Measurements from ENCODE around the gene USH1C.

- TF ChIP-seq POLR2A (IDR thresholded peaks at IDR 0.05; ENCODE audit: low read depth, low read length) (no peak), POLR2AphosphoS5 (IDR thresholded peaks at IDR 0.05; ENCODE audit: low read depth, low read length) (no peak), TAF1 (IDR thresholded peaks at IDR 0.05; ENCODE audit: borderline replicate concordance, low read depth, low read length) (no peak)
These were observed 62.3 kb downstream of the USH1C start for GRCh38 chr11:17481905-17482304.
